GM18505 (cell line): ENCODE measurements around the gene UPK3BL2.
"Not testable (repeated sequence)": the region's sequence is repeated elsewhere in the genome, so short reads cannot be mapped to it uniquely, and the experiment has no call there.

ENCODE experiments used
- ATAC-seq: cut with Tn5 transposase; IDR thresholded peaks from one replicate; pipeline ENCODE4 v1.9.1; 2021; ENCODE audit not compliant: unreplicated experiment

The UPK3BL2 gene

DNA sequence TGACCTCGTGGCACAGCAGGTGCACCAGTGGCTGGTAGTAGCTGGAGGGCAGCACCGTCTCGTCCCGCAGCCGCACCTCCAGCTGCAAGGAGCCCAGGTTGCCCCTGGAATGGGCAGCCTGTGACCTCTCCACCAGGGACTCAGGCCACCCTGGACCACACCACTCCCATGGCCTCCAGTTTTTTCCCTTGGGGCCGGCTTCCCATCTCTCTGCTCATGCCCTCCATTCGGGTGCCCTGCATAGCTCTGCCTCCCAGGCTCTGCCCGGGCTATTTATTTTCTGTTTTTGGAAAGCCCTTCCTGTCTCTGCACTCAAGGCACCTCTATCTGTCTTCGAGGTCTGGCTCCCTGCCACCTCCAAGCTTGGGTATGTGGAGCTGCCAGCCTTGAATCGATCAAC lies 46.6 kb downstream of the UPK3BL2 start:
- not testable (repeated sequence) for ATAC-seq

DNA sequence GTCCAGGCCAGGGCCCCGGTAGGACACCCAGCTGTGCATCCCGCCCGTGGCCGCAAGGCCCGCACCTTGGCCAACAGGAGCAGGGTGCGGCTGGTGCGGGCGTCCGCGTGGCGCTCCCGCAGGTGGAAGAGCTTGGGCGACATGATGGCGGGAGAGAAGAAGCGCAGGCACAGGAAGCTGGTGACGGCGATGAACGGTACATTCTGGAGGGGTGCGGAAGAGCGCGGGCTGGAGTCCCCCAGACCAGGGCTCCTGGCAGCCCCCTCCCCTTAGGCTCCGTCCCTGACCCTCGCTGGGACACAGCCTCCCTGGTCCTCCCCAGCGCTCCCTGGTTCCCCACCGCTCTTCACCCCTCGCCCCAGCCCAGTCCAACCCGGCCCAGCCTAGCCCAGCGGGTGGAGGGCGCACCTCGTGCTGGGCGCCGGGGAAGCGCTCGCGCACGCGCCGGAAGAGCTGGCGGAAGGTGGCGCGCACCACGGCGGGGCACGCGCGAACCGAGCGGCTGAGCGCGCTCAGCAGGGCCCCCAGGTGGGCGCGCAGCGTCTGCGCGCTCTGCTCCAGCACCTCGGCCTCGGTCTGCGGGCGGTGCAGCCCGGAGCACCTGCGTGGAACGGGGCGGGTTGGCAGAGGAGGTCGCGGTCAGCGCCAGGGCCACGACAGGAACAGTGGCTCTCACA lies 48.9 kb downstream of the UPK3BL2 start:
- peak; percentile 63 for ATAC-seq

DNA sequence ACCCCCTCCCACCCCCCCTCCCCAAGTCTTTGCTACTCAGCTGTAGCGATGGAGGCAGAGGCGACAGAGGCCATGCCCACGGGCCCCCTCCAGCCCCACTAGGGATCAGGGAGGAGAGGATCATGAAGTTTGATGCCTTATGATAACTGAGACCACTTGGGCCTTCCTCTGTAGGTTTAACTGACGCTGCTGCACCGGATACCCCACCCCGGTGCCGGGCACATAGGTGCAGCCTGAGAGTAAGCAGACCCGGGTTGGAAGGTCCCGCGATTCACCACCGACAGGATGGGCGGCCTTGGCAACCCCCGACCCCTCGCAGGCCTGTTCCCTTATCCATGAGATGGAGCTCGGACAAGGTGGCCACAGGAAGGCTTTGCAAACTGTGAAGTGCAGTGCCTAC lies 49.5 kb downstream of the UPK3BL2 start:
- ATAC-seq: peak; percentile 1

DNA sequence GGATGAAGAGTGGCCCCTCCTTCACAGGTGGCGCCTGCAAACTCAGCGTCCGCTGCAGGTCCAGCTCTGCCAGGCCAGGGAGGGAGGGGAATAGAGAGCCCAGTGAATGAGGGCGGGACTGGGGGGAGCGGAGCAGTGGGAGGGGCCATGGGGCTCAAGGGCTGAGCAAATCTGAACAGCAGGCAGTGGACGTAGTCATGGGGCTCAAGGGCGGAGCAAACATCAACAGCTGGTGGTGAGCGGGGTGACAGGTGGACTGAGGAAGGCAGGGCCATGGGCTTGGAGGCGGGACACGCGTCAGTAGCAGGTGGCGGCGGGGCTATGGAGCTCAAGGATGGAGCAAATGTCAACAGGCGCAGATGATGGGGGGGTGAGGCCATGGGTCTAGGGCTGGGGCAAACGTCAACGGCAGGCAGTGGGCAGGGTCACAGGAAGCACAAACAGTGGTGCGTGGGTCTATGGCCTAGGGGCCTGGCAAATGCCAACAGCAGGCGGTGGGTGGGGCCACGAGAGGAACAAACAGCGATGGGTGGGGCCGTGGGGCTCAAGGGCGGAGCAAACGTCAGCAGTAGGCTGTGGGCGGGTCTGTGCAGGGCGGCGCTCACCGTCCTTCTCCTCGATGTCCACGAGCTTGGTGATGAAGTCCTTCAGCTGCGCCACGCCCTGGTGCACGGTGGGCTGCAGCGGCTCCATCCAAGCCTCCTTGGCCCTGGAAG lies 50.1 kb downstream of the UPK3BL2 start:
- ATAC-seq: peak; percentile 28

DNA sequence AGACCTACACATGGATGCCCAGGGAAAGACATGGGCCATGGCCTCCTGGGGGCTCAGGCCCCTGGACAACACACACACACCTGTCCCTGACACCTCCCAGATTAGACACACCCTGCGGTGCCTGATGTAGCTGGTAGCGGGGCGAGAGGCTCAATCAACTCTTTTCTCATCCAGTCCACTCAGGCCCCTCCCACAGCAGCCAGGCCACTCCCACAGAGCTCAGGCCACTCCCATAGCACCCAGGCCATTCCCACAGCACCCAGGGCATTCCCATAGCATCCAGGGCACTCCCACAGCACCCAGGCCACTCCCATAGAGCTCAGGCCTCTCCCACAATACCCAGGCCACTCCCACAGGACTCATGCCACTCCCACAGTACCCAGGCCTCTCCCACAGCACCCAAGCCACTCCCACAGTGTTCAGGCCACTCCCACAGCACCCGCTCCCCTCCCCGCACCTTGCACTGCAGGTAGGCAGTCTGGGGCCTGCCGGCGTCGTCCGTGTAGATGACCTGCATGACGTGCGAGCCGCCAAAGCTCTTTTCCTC lies 52.9 kb downstream of the UPK3BL2 start:
- ATAC-seq: not testable (repeated sequence)
